HG03175 (cell line): ENCODE measurements around the gene HLA-DQA1.
"Not testable (repeated sequence)": the region's sequence is repeated elsewhere in the genome, so short reads cannot be mapped to it uniquely, and the experiment has no call there.

Source experiments
- ATAC-seq: cut with Tn5 transposase; IDR thresholded peaks from one replicate; pipeline ENCODE4 v1.9.1; 2021; ENCODE audit warnings: mild to moderate bottlenecking, moderate library complexity; ENCODE audit not compliant: unreplicated experiment

Gene HLA-DQA1

GRCh38 chr6:32657819-32658218 is 20.6 kb downstream of the HLA-DQA1 start:
- ATAC-seq = not testable (repeated sequence)

GRCh38 chr6:32658268-32658897 is 21.2 kb downstream of the HLA-DQA1 start:
- ATAC-seq = no peak

- ATAC-seq = no peak
Observed at GRCh38 chr6:32659856-32660595, 22.8 kb downstream of the HLA-DQA1 start.

GRCh38 chr6:32662099-32662498 is 24.9 kb downstream of the HLA-DQA1 start:
- no peak for ATAC-seq

- no peak for ATAC-seq
Observed at GRCh38 chr6:32662836-32663235, 25.6 kb downstream of the HLA-DQA1 start.

GRCh38 chr6:32664354-32664753 is 27.1 kb downstream of the HLA-DQA1 start:
- no peak for ATAC-seq

GRCh38 chr6:32664827-32665362 is 27.7 kb downstream of the HLA-DQA1 start:
- no peak for ATAC-seq

- ATAC-seq = no peak
Observed at GRCh38 chr6:32665661-32666060, 28.5 kb downstream of the HLA-DQA1 start.

- peak; percentile 70 for ATAC-seq
Observed at GRCh38 chr6:32666420-32667300, 29.5 kb downstream of the HLA-DQA1 start, which contains the start of gene HLA-DQB1. TSS of gene HLA-DQB1 (minus strand) at chr6:32666657. CDS start at chr6:32666607, 50 bp downstream.

GRCh38 chr6:32668226-32668747 is 31.1 kb downstream of the HLA-DQA1 start:
- ATAC-seq = peak; percentile 67

- no peak for ATAC-seq
Observed at GRCh38 chr6:32669240-32669639, 32.0 kb downstream of the HLA-DQA1 start.

GRCh38 chr6:32669893-32670292 is 32.7 kb downstream of the HLA-DQA1 start:
- no peak for ATAC-seq

- not testable (repeated sequence) for ATAC-seq
Observed at GRCh38 chr6:32671908-32672307, 34.7 kb downstream of the HLA-DQA1 start.

GRCh38 chr6:32674123-32674522 is 36.9 kb downstream of the HLA-DQA1 start:
- not testable (repeated sequence) for ATAC-seq

GRCh38 chr6:32679492-32679891 is 42.3 kb downstream of the HLA-DQA1 start:
- ATAC-seq = no peak

GRCh38 chr6:32680055-32680454 is 42.8 kb downstream of the HLA-DQA1 start:
- no peak for ATAC-seq

GRCh38 chr6:32684246-32684645 is 47.0 kb downstream of the HLA-DQA1 start:
- ATAC-seq = no peak

- ATAC-seq = peak; percentile 79
Observed at GRCh38 chr6:32685603-32686002, 48.4 kb downstream of the HLA-DQA1 start.

- ATAC-seq = peak; percentile 38
Observed at GRCh38 chr6:32689531-32690501, 52.6 kb downstream of the HLA-DQA1 start.

GRCh38 chr6:32692019-32692418 is 54.8 kb downstream of the HLA-DQA1 start:
- no peak for ATAC-seq
